K562 (cell line): ENCODE data around the gene CRYBA1. TPM values are rescaled to one million over a fixed set of nuclear protein-coding genes. Genes with fewer than 3 reads are reported as not detected.

Experiments
- ATF1 ChIP-seq, 2 experiments: fragments of 450-650 bp in 1 of 2; IDR thresholded peaks; 2 replicates each; pipeline ENCODE4 v1.6.1; 2016; ENCODE audit warnings: missing compliant biosample characterization in 1 of 2, missing genetic modification characterization in 1 of 2
- BRF2 ChIP-seq: IDR thresholded peaks from 3 replicates; pipeline ENCODE4 v1.6.1; 2011; ENCODE audit warnings: borderline replicate concordance, mild to moderate bottlenecking; ENCODE audit not compliant: insufficient read length, insufficient read depth
- CHD2 ChIP-seq: IDR thresholded peaks from 2 replicates; pipeline ENCODE4 v1.6.1; 2011; ENCODE audit warnings: low read depth, low read length
- CTBP1 ChIP-seq: fragments of 450-650 bp; IDR thresholded peaks from 2 replicates; pipeline ENCODE4 v1.6.1; 2016; ENCODE audit warnings: borderline replicate concordance
- DDX20 ChIP-seq: fragments of 450-650 bp; IDR thresholded peaks from 2 replicates; pipeline ENCODE4 v1.6.1; 2016; ENCODE audit warnings: missing genetic modification characterization, low read depth, mild to moderate bottlenecking, missing compliant biosample characterization, moderate library complexity
- DMBX1 ChIP-seq: fragments of 250-450 bp; sonication (Bioruptor Pico); IDR thresholded peaks from 2 replicates; pipeline ENCODE4 v1.8.0; 2022; ENCODE audit warnings: inconsistent platforms, mild to moderate bottlenecking, moderate library complexity, borderline replicate concordance
- HNRNPLL ChIP-seq: fragments of 200-400 bp; formaldehyde crosslinking; IDR thresholded peaks from 2 replicates; pipeline ENCODE4 v1.6.1; 2017; ENCODE audit warnings: low read length, low read depth, mild to moderate bottlenecking; ENCODE audit not compliant: poor library complexity, severe bottlenecking
- ID3 ChIP-seq, 2 experiments: fragments of 250-450 bp in 1 of 2; fragments of 450-650 bp in 1 of 2; sonication (Bioruptor Pico) in 1 of 2; IDR thresholded peaks; 2 replicates each; pipeline versions ENCODE4 v1.6.1 to v1.8.0; 2016 to 2021; ENCODE audit warnings: mild to moderate bottlenecking in 2 of 2, moderate library complexity in 2 of 2, missing compliant biosample characterization in 1 of 2, missing genetic modification characterization in 1 of 2
- IRF2 ChIP-seq: sonication (generic); formaldehyde crosslinking; IDR thresholded peaks from 2 replicates; pipeline ENCODE4 v1.8.1; 2022; ENCODE audit warnings: mild to moderate bottlenecking, missing genetic modification reagents
- KAT7 ChIP-seq: sonication (generic); formaldehyde crosslinking; IDR thresholded peaks from 2 replicates; pipeline ENCODE4 v1.8.0; 2022; ENCODE audit warnings: missing genetic modification reagents, mild to moderate bottlenecking, borderline replicate concordance
- MEF2A ChIP-seq: IDR thresholded peaks from 2 replicates; pipeline ENCODE4 v1.6.1; 2011; ENCODE audit warnings: low read depth, mild to moderate bottlenecking, low read length, moderate library complexity; ENCODE audit not compliant: control insufficient read depth
- MYNN ChIP-seq, 2 experiments: sonication (generic); formaldehyde crosslinking in 1 of 2; IDR thresholded peaks; 2 replicates each; pipeline versions ENCODE4 v1.5.0 to v1.6.1; 2016 to 2020; ENCODE audit warnings: antibody characterized with exemption in 1 of 2, missing genetic modification reagents in 1 of 2
- RBM14 ChIP-seq: fragments of 200-400 bp; formaldehyde crosslinking; IDR thresholded peaks from 2 replicates; pipeline ENCODE4 v1.6.1; 2018; ENCODE audit warnings: low read depth, mild to moderate bottlenecking, low read length, moderate library complexity, borderline replicate concordance; ENCODE audit not compliant: insufficient read depth
- SAFB2 ChIP-seq: fragments of 200-400 bp; formaldehyde crosslinking; IDR thresholded peaks from 2 replicates; pipeline ENCODE4 v1.6.1; 2018; ENCODE audit warnings: borderline replicate concordance, low read length, low read depth, moderate library complexity; ENCODE audit not compliant: severe bottlenecking
- SRF ChIP-seq, 2 experiments: fragments of 250-450, 450-650 bp in 1 of 2; sonication (Bioruptor Pico) in 1 of 2; sonication (generic) in 1 of 2; formaldehyde crosslinking; IDR thresholded peaks; 2 replicates each; pipeline versions ENCODE4 v1.5.0 to v1.5.1; 2020 to 2022; ENCODE audit warnings: mild to moderate bottlenecking in 1 of 2, missing genetic modification reagents in 1 of 2
- YY1 ChIP-seq, 3 experiments: IDR thresholded peaks; 2 replicates each; pipeline ENCODE4 v1.6.1; 2011; ENCODE audit warnings: low read length in 2 of 3, mild to moderate bottlenecking in 2 of 3, moderate library complexity in 2 of 3, borderline replicate concordance in 1 of 3, control low read depth in 1 of 3, low read depth in 1 of 3; ENCODE audit not compliant: insufficient read depth in 3 of 3, insufficient replicate concordance in 2 of 3, control insufficient read depth in 1 of 3, insufficient read length in 1 of 3; ENCODE audit errors: extremely low read depth in 1 of 3
- ZNF324 ChIP-seq: fragments of 250-450 bp; sonication (Bioruptor Pico); IDR thresholded peaks from 2 replicates; pipeline ENCODE4 v1.4.0; 2020; ENCODE audit warnings: mild to moderate bottlenecking
- ZNF695 ChIP-seq: fragments of 450-650 bp; formaldehyde crosslinking; IDR thresholded peaks from 2 replicates; pipeline ENCODE4 v1.4.0; 2020; ENCODE audit warnings: mild to moderate bottlenecking, moderate library complexity
- ZNF766 ChIP-seq: fragments of 200-800 bp; sonication (Bioruptor generic); conservative IDR thresholded peaks from 2 replicates; pipeline ENCODE4 v1.6.1; 2016; ENCODE audit warnings: missing genetic modification characterization, missing compliant biosample characterization
- polyA plus RNA-seq, 8 experiments: library from polyadenylated mRNA; depleted of rRNA in 4 of 8; stranded (reverse) in 5 of 8; unstranded in 3 of 8; fragments of >200 nt; fragmentation: Nextera tagmentation in 2 of 8; fragmentation: Illumina TruSeq in 1 of 8; extraction: Ambion mirVana in 2 of 8; extraction: Trizol in 1 of 8; gene quantifications; 2 replicates each; pipeline versions ENCODE4 v1.2.1 to v1.2.3, GENCODE V29; 2011 to 2014; ENCODE audit warnings: inconsistent platforms in 1 of 8, missing spikeins in 1 of 8
- total RNA-seq, 7 experiments: library from RNA; depleted of rRNA in 6 of 7; stranded (reverse); fragments of >200 nt in 6 of 7; fragmentation: Illumina TruSeq in 2 of 7; extraction: Trizol in 2 of 7; gene quantifications; 2 replicates each; pipeline versions ENCODE4 v1.2.1 to v1.2.3, GENCODE V29; 2011 to 2021; ENCODE audit warnings: low replicate concordance in 1 of 7
- TF ChIP-seq, protein P1 (sequence below): sonication (generic); formaldehyde crosslinking; IDR thresholded peaks from 2 replicates; pipeline ENCODE4 v1.8.1; 2023; ENCODE audit warnings: mild to moderate bottlenecking, missing genetic modification reagents

Gene CRYBA1
- total and polyA plus RNA-seq, 9 of the 15 experiments (the other 6 are each of a cell fraction or from before 2014, with no cell fraction given) = not detected

- TF ChIP-seq KAT7 (CRISPR knock-in tag) (peak; percentile 84; the same call in 1 of the 2 replicates), SRF (CRISPR knock-in tag; IDR thresholded peaks at IDR 0.05) (0 out of 4 replicates have a peak, but pooled peaks of 1 of the 2 experiments have one; percentile 37), ZNF695 (no peak), IRF2 (CRISPR knock-in tag) (no peak), DMBX1 (CRISPR knock-in tag) (peak; percentile 67; the same call in 1 of the 2 replicates), ID3 (CRISPR knock-in tag; IDR thresholded peaks at IDR 0.05) (no peak), ID3 (tag; IDR thresholded peaks at IDR 0.05) (no peak), YY1 (IDR thresholded peaks at IDR 0.05; ENCODE audit: borderline replicate concordance in 1 of 3, control insufficient read depth in 1 of 3, extremely low read depth in 1 of 3, insufficient read depth in 3 of 3, insufficient read length in 1 of 3, insufficient replicate concordance in 2 of 3, low read depth in 1 of 3, low read length in 2 of 3) (peak in 2 of 3 experiments; percentile 52 to 76), CHD2 (0 out of 2 replicates have a peak, but pooled peaks have one; percentile 66), HNRNPLL (peak; percentile 85), CTBP1 (peak; percentile 81; the same call in 1 of the 2 replicates), BRF2 (no peak), DDX20 (no peak), SAFB2 (no peak), ZNF766 (CRISPR knock-in tag) (peak; percentile 52; the same call in 1 of the 2 replicates), RBM14 (no peak), ZNF324 (no peak), ATF1 (CRISPR knock-in tag; IDR thresholded peaks at IDR 0.05) (0 out of 2 replicates have a peak, but pooled peaks have one; percentile 29), ATF1 (tag; IDR thresholded peaks at IDR 0.05) (peak; percentile 96), MEF2A (no peak), MYNN (IDR thresholded peaks at IDR 0.05) (peak; percentile 58; the same call in 1 of the 2 replicates), MYNN (CRISPR knock-in tag; IDR thresholded peaks at IDR 0.05) (no peak)
- TF ChIP-seq, protein P1, sequence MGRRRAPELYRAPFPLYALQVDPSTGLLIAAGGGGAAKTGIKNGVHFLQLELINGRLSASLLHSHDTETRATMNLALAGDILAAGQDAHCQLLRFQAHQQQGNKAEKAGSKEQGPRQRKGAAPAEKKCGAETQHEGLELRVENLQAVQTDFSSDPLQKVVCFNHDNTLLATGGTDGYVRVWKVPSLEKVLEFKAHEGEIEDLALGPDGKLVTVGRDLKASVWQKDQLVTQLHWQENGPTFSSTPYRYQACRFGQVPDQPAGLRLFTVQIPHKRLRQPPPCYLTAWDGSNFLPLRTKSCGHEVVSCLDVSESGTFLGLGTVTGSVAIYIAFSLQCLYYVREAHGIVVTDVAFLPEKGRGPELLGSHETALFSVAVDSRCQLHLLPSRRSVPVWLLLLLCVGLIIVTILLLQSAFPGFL = no peak
These were observed 47.4 kb downstream of the CRYBA1 start, which contains the start of gene NUFIP2 (continued) for GRCh38 chr17:29293890-29294579.
